ENCODE data around the gene NDUFA7.

NDUFA7 gene

DNA sequence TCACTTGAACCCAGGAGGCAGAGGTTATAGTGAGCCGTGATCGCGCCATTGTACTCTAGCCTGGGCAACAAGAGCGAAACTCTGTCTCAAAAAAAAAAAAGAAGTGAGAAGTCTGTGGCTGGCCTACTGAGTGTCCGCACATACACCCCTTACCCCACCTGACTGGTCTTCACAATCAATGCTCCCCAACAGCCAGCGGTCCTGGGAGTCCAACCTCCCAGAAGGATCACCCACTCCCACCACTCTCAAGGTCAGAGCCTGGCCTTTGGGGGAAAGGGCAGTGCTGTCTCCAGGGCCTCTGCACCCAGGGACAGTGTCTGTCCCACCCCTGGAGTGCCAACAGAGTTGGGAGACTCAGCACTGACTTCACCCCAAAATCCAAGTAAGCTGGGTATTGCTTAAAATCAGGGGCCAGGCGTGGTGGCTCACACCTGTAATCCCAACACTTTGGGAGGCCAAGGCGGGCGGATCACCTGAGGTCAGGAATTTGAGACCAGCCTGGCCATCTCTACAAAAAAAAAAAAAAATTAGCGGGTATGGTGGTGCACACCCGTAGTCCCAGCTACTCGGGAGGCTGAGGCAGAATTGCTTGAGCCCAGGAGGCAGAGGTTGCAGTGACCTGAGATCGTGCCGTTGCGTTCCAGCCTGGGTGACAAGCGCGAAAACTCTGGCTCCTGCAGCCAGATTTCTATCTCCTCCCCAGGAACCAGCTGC is 10.7 kb downstream of the NDUFA7 start:
- H3K4me3 ChIP-seq (ENCODE audit: low read depth, low read length), result no peak overlapping the region
- TF ChIP-seq, protein P1, sequence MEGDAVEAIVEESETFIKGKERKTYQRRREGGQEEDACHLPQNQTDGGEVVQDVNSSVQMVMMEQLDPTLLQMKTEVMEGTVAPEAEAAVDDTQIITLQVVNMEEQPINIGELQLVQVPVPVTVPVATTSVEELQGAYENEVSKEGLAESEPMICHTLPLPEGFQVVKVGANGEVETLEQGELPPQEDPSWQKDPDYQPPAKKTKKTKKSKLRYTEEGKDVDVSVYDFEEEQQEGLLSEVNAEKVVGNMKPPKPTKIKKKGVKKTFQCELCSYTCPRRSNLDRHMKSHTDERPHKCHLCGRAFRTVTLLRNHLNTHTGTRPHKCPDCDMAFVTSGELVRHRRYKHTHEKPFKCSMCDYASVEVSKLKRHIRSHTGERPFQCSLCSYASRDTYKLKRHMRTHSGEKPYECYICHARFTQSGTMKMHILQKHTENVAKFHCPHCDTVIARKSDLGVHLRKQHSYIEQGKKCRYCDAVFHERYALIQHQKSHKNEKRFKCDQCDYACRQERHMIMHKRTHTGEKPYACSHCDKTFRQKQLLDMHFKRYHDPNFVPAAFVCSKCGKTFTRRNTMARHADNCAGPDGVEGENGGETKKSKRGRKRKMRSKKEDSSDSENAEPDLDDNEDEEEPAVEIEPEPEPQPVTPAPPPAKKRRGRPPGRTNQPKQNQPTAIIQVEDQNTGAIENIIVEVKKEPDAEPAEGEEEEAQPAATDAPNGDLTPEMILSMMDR (IDR thresholded peaks at IDR 0.05; ENCODE audit: borderline replicate concordance, insufficient read depth, low read depth, low read length), result no peak

DNA sequence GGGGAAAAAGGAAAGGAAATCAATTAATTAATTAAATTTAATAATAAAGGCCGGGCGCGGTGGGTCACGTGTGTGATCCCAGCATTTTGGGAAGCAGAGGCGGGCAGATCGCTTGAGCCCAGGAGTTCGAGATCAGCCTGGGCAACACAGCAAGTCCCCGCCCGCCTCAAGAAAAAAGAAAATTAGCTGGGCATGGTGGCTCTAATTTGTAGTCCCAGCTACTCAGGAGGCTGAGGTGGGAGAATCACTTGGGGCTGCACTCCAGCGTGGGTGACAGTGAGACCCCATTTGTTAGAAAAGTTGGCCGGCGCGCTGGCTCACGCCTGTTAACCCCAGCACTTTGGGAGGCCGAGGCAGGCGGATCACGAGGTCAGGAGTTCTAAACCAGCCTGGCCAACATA is 12.3 kb downstream of the NDUFA7 start:
- H3K4me3 ChIP-seq (ENCODE audit: low read depth, low read length), result no peak overlapping the region
- TF ChIP-seq, protein P1 (IDR thresholded peaks at IDR 0.05; ENCODE audit: borderline replicate concordance, insufficient read depth, low read depth, low read length), result no peak

DNA sequence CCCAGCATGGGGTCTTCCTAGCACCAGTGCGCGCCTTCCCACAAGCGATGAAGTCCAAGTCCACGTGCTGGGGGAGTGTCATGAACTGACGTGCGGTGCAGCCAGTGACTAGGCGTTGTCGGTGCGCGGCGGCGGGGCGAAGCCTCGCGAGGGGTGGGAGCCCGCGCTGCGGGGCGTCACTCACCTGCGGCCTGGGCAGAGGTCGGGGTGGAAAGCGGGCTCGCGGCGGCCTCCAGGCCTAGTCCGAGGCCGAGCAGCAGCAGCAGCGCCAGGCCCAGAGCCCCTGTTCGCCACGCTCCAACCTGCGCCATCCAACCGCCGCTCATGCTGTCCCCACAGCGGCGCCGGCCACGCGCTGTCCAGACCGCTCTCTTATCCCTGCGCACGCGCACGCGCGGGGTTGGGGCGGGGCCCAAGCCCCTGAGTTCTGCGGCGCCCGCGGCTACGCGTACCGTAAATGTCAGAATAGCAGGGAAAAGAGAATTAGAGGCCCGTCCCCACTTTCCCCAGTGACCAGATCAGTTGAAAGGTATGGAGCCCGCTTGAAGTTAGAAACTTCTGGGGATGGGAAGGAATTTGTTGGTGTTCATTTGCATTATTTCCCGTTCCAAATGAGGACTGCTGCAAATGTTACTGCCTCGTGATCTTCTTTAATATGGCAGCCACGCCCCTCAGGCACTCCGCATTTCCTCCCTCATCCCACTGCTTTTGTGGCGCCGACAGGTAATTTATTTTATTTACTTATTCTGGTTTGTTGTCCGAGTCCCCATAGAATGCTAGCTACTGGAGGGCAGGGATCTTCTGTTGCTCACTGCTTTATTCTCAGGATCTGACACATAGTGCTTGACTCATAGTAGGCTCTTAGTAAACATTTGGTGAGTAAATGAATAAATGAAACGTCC is 13.0 kb downstream of the NDUFA7 start, which contains the start of gene CD320:
Gene CD320, minus strand, starts transcription at position 394 of the 902 bp plus-strand sequence. Its CDS starts 68 bp downstream, at position 326.
- peak within 1 kb of the TSS; percentile 74 for H3K4me3 ChIP-seq (ENCODE audit: low read depth, low read length)
- TF ChIP-seq, protein P1 (IDR thresholded peaks at IDR 0.05; ENCODE audit: borderline replicate concordance, insufficient read depth, low read depth, low read length), result no peak

DNA sequence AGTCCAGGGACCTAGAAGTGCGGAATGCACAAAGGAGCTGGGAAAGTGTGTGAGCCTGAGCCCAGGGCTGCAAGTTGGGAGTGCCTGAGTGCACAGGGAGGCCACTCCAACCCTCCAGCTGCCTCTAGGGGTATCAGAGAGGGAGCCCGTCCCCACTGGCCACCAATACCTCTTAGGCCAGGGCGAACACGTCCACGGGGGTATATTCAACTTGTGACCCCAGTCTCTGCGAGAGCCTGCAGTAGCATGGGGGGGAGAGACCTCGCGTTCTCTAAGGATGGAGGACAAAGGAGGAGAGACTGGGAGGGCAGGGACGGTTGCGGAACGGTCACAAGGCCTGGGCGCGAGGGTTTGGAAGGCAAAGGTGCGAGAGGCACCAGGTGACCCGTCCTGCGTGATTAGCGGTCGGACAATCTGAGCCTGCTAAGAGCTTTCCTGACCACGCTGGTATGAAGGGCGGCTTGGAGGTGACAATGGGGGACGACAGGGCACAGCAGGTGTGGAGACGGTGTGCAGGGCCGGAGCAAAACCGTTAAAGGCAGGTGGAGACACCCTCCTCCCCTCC is 13.7 kb downstream of the NDUFA7 start:
- peak overlapping the region; percentile 74 for H3K4me3 ChIP-seq (ENCODE audit: low read depth, low read length)
- TF ChIP-seq, protein P1 (IDR thresholded peaks at IDR 0.05; ENCODE audit: borderline replicate concordance, insufficient read depth, low read depth, low read length), result no peak

DNA sequence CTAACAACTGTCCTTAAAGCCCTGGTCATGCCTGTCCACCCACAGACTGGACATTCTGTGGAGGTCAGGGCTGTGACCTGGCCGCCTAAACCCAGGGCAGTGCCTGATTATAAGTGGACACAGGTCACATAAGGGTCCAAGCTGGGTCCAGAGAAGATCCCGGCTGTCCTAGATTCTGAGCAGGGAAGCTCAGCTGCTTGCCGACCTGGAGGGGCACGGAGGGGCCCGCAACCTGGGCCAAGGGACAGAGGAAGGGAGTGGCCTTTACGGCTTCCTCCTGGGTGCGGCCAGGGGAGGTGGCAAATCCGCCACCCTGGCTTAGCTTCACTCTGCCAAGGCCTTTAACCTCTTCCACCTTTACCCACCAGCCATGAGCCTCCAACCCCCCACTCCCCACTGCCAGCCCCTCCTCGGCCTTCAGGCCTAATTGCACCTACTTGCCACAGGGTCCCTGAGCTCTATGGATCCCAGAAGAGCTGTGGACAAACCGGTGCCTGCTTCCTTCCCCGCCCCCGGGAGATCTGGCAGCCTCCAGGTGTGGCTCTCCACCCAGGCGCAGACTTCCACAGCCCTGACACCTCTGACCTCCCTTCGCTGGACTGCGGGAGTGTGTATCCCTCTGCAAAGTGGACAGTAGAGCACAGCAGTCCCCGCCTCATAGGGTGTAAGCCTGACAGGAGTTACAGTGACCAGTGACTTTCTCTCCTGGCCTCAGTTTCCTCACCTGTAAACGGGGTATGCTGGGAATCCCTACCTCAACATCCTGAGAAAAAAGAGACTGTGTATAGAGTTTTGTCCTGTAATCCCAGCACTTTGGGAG is 14.7 kb downstream of the NDUFA7 start:
- H3K4me3 ChIP-seq (ENCODE audit: low read depth, low read length), result peak overlapping the region; percentile 74
- TF ChIP-seq, protein P1 (IDR thresholded peaks at IDR 0.05; ENCODE audit: borderline replicate concordance, insufficient read depth, low read depth, low read length), result no peak

DNA sequence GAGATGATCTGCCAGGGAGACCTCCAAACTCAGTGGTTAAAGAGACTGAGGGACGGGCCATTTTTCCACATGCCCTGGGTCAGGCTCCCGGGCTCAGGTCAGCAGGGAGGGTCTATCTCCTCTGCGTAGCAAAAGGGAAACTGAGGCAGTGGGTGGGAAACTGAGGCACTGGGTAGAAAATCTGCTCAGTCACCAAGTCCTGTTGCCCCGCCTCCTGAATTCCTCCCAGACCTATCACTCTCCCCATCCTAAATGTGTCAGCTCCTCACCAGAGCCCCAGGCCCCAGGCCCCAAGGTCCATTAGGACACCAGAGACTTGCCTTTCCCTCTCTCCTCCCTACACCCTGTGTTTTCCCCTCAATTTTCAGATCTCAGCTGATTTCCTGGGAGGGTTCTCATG is 15.4 kb downstream of the NDUFA7 start:
- TF ChIP-seq, protein P1 (IDR thresholded peaks at IDR 0.05; ENCODE audit: borderline replicate concordance, insufficient read depth, low read depth, low read length), result no peak
- no peak overlapping the region for H3K4me3 ChIP-seq (ENCODE audit: low read depth, low read length)

Data from GM12875 (cell line).